NCI-H446 (cell line): ENCODE measurements around the gene TBX22.
"Not testable (repeated sequence)": the region's sequence is repeated elsewhere in the genome, so short reads cannot be mapped to it uniquely, and the experiment has no call there.

Experiments
- DNase-seq, 2 experiments: peaks; one replicate each; lab custom pipeline; 2025; lab: John Stamatoyannopoulos, UW

Gene TBX22, protein sequence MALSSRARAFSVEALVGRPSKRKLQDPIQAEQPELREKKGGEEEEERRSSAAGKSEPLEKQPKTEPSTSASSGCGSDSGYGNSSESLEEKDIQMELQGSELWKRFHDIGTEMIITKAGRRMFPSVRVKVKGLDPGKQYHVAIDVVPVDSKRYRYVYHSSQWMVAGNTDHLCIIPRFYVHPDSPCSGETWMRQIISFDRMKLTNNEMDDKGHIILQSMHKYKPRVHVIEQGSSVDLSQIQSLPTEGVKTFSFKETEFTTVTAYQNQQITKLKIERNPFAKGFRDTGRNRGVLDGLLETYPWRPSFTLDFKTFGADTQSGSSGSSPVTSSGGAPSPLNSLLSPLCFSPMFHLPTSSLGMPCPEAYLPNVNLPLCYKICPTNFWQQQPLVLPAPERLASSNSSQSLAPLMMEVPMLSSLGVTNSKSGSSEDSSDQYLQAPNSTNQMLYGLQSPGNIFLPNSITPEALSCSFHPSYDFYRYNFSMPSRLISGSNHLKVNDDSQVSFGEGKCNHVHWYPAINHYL

DNA sequence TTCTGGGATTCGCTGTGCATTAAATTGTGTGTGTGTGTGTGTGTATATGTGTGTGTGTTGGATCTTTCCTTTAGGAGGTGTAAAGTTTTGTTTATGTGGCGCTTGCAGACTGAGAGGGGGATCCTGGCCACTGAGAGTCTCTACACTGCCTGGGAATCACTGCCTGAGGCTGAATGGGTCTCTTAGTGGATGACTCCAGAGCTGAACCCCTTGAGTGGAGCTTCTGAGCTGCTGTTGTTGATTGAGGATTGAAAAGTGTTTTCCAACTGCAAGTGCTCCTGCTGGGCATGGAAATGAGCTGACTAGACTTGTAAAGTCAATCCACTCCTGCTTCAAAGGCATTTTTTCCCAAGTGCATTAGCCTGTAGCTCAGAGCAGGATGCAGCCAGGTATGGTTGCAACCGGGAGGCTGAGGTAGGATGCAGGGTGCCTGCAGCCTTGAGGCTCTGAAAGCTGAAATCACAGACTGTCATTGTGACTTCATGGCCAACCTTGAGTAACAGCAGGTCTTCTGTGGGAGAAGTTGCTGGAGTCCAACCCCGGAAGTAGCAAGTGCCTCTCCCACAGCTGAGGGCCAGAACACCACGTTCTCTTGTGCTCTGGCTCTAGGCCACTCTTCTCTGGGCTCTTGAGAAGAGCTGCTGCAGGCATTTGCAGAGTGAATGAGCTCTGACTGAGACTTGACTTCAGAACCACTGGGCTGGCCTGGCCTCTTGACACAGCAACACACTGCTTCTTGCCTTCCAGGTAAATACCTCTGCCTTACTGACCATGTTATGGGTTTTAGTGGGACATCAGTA is at the start of gene TBX22:
Gene TBX22 (plus strand): TSS at position 613 of the 800 bp plus-strand sequence. CDS start 7,517 bp downstream, outside the sequence.
- DNase-seq: no peak

DNA sequence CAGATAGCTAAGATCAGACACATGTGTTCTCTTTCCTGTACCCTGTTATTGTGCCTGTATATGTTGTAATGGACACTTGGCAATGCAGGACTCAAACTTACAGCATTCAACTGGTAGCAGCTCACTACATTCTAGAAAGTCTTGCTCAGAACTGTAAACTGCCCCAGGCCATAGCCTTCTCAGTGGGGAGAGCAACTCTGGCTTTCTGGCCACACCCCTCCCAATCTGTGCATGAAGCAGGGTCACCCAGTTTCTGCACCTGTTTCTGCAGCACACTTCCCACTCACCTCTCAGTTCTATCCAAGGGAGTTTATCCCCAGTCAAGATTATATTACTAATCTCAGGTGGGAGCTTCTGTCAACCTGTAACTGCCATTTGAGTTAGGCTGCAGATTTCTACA is 38.9 kb upstream of the TBX22 start:
- DNase-seq: no peak

DNA sequence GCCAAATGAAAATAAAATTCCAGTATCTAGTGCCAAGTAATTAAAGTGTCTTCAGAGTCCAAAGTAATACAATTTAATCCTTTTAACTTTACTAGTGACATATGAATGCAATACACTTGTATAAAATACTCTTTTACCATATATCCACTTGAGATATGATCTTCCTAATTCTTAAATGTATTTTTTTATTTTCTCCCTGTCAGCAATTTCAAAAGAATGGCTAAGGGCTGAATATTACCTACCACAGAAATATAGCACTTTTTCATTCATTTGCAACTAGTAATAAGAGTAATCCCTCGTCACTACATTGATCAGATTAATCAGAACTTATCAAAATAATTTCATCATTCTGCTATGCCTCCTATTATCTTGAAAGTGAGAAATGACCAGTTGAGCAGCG is 10.1 kb upstream of the TBX22 start:
- no peak for DNase-seq

DNA sequence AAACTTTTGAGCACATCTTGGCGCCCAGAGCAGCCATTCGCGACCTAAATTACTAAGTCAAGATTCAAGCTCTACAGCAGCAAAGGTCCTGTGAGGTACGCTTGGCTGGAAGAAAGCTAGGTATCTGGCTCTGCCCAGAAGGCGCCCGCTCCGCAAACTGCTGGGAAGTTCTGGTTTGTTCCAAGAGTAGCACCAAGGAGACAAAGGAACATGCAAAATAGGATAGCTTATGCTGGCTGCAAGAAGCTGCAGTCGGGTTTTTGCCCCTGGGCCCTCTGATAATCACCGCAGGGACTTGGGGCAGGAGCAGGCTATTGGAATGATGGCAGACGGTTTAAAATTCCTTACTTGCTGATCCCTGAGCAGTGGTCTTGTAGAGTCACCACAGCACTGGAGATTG is 3.0 kb upstream of the TBX22 start:
- DNase-seq: no peak

DNA sequence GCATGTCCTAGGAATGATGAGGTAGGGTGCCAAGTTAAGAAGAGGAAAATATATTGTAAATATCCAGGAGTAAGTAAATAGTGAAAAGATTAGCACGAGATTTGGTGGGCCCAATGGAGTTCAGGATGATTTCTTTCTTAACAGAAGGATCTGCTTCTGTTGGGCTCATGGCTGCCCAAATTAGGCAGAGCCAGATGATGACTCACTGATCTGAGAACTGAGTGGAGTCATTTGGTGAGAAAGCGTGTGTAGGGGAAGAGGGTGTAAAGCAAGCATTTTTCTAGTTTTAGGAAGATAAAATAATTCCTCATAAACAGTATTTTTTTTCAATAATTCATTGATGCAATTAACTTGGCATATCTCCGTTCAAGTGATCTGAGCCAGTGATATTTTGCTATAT is 1.6 kb downstream of the TBX22 start:
- DNase-seq: no peak

DNA sequence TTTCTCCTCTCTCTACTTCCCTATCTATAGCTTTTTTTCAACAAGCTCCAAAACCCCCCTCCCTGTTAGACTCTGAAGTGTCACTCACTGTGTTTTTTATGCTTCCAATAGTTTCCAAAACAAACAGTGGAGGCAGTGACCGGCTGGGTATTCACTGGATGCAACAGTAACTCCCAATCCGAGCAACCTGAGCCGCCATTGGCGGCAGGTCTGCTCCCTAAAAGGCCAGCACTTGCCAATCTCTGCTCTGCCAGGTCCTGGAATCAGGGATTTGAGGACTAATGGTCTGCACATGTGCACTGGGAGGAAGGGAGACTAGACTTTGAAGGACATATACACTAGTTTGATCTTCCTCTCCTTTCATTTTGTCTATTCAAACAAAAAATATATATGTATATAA is 7.1 kb downstream of the TBX22 start:
- DNase-seq: no peak

DNA sequence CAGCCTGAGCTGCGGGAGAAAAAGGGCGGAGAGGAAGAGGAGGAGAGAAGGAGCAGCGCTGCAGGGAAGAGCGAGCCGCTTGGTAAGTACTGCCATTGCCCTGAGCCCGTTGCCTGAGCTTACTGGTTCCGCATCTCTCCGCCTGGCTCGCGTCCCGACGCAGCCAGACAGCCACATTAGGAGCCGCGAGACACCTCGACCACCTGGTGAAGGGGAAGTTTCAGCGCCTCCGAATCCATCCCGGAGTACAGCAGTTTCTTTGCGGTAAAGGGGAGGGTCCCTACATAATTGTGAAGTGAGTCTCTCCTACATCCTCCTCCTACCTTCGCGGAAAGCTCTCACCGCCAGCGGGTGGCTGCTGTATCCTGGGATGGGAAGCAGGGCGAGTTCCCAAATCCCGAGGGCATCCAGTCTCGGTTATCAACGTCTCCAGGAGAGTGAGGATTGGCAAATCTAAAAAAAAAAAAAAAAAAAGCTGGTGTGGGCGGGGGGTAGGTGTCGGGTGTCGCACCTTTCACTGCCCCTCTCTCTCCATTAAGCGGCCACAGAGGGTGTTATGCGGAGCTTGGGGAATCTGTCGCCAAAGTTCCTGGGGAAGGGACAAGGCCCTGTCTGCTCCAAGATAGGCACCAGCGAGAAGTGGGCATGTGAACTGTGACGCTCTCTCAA is 7.9 kb downstream of the TBX22 start:
- no peak for DNase-seq

DNA sequence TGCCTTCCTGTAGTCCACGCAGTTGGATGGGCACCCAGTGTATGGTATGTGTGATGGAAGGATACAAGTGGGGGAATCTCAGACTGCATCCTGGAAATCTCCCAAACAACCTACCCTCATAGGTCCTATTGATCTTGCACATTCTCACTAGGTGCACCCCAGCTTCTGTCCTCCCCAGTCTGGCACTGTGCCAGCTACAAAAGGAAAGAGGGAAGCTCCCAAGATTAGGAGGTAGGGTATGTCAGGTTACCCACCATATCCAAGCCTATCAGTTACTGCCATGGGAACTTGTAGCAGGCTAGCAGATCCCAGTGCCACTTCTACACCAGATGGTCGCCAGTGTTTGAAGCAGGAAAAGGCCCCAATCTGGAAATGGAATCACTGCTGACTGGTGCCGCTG is 11.6 kb downstream of the TBX22 start:
- DNase-seq: no peak

DNA sequence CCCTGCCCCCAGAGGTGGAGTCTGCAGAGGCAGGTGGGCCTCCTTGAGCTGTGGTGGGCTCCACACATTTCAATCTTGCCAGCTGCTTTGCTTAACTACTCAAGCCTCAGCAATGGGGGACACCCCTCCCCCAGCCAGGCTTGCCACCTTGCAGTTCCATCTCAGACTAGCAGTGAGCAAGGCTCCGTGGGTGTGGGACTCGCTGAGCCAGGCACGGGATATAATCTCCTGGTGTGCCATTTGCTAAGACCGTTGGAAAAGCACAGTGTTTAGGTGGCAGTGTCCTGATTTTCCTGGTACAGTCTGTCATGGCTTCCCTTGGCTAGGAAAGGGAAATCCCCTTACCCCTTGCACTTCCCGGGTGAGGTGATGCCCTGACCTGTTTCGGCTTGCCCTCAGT is 51.6 kb downstream of the TBX22 start:
- not testable (repeated sequence) for DNase-seq

DNA sequence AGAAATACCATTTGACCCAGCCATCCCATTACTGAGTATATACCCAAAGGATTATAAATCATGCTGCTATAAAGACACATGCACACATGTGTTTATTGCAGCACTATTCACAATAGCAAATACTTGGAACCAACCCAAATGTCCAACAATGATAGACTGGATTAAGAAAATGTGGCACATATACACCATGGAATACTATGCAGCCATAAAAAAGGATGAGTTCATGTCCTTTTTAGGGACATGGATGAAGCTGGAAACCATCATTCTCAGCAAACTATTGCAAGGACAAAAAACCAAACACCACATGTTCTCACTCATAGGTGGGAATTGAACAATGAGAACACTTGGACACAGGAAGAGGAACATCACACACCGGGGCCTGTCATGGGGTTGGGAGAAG is 61.1 kb downstream of the TBX22 start:
- DNase-seq: not testable (repeated sequence)
